ENCODE data around the gene UBXN11.

UBXN11 gene

DNA sequence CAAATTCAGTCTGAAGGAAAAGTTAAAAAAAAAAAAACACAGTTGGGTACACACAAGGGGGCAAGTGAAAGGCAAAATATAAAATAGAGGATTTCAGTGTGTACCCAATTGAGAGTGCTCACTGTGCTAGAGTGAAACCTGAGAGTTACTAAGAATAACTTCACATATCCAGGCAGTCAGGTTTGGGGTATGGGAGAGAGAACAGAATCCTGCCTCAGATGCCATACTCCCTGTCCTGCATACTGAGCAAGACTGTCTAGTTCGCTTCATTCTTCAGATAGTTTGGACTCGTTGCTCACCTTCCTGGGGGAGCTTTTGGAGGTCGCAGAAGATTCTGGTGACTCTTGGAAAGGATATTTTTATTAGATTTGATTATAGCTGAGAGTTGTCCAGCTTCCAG is 52.0 kb downstream of the UBXN11 start:
- H3K9me3 ChIP-seq (ENCODE audit: control insufficient read depth, insufficient read depth, low read depth, low read length) = 0 out of 2 replicates have a peak, but pooled peaks cover 6% of the 10 kb centered on the region
- H3K36me3 ChIP-seq (ENCODE audit: control insufficient read depth, insufficient read depth, low read length) = peaks cover 73% of the 10 kb centered on the region
- H3K27ac ChIP-seq (ENCODE audit: low read depth, low read length) = no peak overlapping the region
- no peaks in the 10 kb centered on the region for H3K27me3 ChIP-seq (ENCODE audit: control insufficient read depth, insufficient read depth, low read length)
- no peak overlapping the region for H3K4me3 ChIP-seq (ENCODE audit: low read depth, low read length)
- no peak overlapping the region for H3K9ac ChIP-seq (ENCODE audit: low read length)
- H3K4me1 ChIP-seq (ENCODE audit: control insufficient read depth, insufficient read depth, low read length) = no peaks in the 10 kb centered on the region

DNA sequence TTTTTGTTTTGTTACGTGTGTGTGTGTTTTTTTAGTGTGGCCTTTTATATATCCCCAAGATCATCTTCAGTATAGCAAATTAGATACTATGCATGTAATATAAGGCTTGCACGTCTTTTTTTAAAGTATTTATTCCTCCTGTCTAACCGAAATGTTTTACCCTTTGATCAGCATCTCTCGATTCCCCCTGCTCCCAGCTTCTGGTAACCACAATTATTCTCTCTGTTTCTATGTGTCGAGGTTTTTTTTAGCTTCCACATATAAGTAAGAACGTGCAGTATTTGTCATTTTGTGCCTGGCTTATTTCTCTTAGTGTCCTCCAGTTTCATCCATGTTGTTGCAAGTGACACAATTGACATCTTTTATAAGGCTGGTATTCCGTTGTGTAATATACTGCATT is 53.7 kb downstream of the UBXN11 start:
- H3K27ac ChIP-seq (ENCODE audit: low read depth, low read length) = no peak overlapping the region
- H3K4me3 ChIP-seq (ENCODE audit: low read depth, low read length) = no peak overlapping the region
- no peaks in the 10 kb centered on the region for H3K4me1 ChIP-seq (ENCODE audit: control insufficient read depth, insufficient read depth, low read length)
- 0 out of 2 replicates have a peak, but pooled peaks cover 6% of the 10 kb centered on the region for H3K9me3 ChIP-seq (ENCODE audit: control insufficient read depth, insufficient read depth, low read depth, low read length)
- no peaks in the 10 kb centered on the region for H3K27me3 ChIP-seq (ENCODE audit: control insufficient read depth, insufficient read depth, low read length)
- peaks cover 65% of the 10 kb centered on the region for H3K36me3 ChIP-seq (ENCODE audit: control insufficient read depth, insufficient read depth, low read length)
- no peak overlapping the region for H3K9ac ChIP-seq (ENCODE audit: low read length)

DNA sequence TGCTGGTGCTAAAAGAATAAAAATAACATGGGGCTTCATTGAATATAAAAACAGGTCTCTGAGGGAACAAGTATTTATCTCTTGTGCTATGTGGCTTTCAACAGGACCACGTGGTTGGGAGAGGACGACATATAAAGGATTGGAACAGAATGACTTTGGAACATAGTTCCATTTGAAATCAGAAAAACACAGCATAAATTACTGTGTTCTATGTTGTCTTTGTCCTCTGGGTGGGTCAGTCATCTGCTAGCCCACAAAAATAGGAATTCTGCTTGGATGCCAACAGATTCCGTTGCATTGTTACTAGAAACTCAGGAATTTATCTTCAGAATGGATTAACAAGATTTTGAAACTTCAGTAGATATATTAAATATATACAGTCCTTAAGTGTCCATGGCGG is 66.5 kb downstream of the UBXN11 start:
- Histone ChIP-seq H3K9me3 (ENCODE audit: control insufficient read depth, insufficient read depth, low read depth, low read length) (no peaks in the 10 kb centered on the region), H3K27me3 (ENCODE audit: control insufficient read depth, insufficient read depth, low read length) (no peaks in the 10 kb centered on the region), H3K36me3 (ENCODE audit: control insufficient read depth, insufficient read depth, low read length) (peaks cover 32% of the 10 kb centered on the region), H3K27ac (ENCODE audit: low read depth, low read length) (no peak overlapping the region), H3K4me3 (ENCODE audit: low read depth, low read length) (no peak overlapping the region), H3K9ac (ENCODE audit: low read length) (no peak overlapping the region), H3K4me1 (ENCODE audit: control insufficient read depth, insufficient read depth, low read length) (no peaks in the 10 kb centered on the region)

DNA sequence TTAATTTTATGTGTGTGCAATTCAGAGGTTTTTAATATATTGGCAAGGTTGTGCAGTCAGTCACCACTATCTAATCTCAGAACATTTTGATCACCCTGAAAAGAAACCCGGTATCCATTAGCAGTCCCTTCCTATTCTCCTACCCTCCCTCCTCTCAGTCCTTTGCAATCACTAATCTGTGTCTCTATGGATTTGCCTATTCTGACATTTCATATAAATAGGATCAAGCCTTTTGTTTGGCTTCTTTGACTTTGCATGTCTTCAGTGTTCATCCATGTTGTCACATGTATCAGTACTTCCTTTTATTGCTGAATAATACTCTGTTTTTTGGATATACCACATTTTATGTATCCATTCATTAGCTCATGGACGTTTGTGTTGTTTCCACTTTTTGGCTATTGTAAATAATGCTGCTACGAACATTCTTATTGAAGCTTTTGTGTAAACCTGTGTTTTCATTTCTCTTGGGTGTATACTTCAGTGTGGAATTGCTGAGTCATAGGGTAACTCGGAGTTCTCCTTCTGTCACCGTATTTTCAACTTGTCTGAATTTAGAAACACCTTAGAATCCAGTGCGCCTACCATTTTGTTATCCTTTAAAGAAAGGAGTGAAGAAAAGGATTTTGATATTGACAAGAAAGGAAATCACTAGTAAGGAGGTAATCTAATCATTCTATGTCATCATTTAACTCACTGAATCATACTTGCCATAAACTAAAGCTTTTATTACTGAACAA is 69.0 kb downstream of the UBXN11 start:
- H3K4me1 ChIP-seq (ENCODE audit: control insufficient read depth, insufficient read depth, low read length) = peaks cover 4% of the 10 kb centered on the region
- no peak overlapping the region for H3K4me3 ChIP-seq (ENCODE audit: low read depth, low read length)
- H3K9ac ChIP-seq (ENCODE audit: low read length) = no peak overlapping the region
- H3K27ac ChIP-seq (ENCODE audit: low read depth, low read length) = no peak overlapping the region
- H3K27me3 ChIP-seq (ENCODE audit: control insufficient read depth, insufficient read depth, low read length) = no peaks in the 10 kb centered on the region
- peaks cover 16% of the 10 kb centered on the region for H3K36me3 ChIP-seq (ENCODE audit: control insufficient read depth, insufficient read depth, low read length)
- H3K9me3 ChIP-seq (ENCODE audit: control insufficient read depth, insufficient read depth, low read depth, low read length) = no peaks in the 10 kb centered on the region

DNA sequence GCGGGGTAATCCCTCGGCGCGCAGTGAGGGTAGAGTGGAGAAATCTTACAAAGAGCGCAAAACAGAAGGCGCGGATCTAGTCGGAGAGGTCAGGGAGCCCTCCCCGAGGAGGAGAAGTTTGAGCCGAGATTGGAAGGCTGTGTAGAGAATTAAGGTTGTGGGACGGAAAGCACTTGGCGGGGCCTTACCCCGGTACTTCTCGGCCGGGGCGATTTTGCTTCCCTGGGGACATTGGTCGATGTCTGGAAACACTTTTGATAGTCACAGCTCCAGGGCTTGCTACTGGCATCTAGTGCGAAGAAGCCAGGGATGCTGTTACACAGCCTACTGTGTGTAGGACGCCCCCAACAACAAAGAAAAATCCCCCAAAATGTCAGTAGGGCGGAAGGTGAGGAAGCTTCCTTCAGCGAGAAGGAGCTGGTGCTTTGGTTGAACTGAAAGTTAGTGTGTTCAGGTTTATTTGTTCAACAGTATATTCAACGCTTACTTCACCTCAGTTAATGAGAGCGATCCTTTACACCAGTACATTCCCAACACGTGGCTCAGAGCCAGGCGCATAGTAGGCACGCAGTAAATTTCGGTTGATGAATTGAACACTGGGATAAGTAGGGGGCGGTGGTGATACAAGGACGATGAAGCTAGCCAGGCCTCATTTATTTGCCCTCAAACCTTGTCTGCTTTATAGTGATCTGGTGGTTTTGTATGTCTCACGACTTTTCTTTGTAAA is 71.6 kb downstream of the UBXN11 start:
- H3K36me3 ChIP-seq (ENCODE audit: control insufficient read depth, insufficient read depth, low read length) = peaks cover 4% of the 10 kb centered on the region
- H3K9ac ChIP-seq (ENCODE audit: low read length) = peak overlapping the region; percentile 90
- peaks cover 4% of the 10 kb centered on the region for H3K4me1 ChIP-seq (ENCODE audit: control insufficient read depth, insufficient read depth, low read length)
- H3K9me3 ChIP-seq (ENCODE audit: control insufficient read depth, insufficient read depth, low read depth, low read length) = no peaks in the 10 kb centered on the region
- no peak overlapping the region for H3K27ac ChIP-seq (ENCODE audit: low read depth, low read length)
- H3K27me3 ChIP-seq (ENCODE audit: control insufficient read depth, insufficient read depth, low read length) = no peaks in the 10 kb centered on the region
- H3K4me3 ChIP-seq (ENCODE audit: low read depth, low read length) = peak overlapping the region; percentile 96

DNA sequence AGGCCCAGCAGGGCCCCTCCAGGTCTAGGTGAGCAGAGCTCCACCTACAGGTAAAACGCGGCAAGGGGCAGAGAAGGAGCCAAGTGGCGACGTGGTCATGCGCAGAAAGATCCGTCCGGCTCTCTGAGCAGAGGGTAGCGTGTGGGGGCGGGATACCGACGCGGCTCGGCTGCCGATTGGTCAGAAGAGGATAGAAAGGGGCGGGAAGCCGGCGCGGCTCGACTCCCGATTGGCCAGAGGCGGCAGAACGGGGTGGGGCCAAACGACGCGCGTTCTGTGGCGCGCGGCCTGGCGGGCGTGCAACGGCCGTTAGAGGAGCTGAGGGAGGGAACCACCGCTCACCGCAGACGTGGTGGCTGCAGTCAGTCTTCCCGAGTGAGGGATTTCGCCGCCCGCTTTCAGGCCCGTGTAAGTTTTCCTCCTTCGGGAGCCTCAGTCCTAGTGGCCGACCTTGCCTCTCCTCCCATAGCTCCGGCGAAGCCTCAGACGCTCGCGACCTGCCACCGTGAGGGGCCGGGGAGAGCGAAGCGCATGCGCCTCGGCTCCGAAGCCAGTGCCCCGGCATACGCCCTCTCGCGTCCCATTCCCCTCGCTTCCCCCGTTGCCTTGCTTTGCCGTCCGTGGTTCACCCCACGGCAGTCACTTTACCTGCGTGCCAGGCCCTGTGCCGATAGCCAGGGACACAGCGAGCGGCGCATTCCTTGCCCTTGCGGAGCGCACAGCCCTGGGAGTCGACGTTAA is 72.4 kb downstream of the UBXN11 start, which contains the start of gene CEP85:
TSS of gene CEP85 (plus strand) at position 298 of the 741 bp plus-strand sequence. CDS start 5,584 bp downstream, outside the sequence.
- no peaks in the 10 kb centered on the region; the same call in 1 of the 2 replicates for H3K36me3 ChIP-seq (ENCODE audit: control insufficient read depth, insufficient read depth, low read length)
- no peaks in the 10 kb centered on the region for H3K9me3 ChIP-seq (ENCODE audit: control insufficient read depth, insufficient read depth, low read depth, low read length)
- peak within 1 kb of the TSS; percentile 90 for H3K9ac ChIP-seq (ENCODE audit: low read length)
- H3K4me1 ChIP-seq (ENCODE audit: control insufficient read depth, insufficient read depth, low read length) = peaks cover 4% of the 10 kb centered on the region
- peak within 1 kb of the TSS; percentile 96 for H3K4me3 ChIP-seq (ENCODE audit: low read depth, low read length)
- H3K27ac ChIP-seq (ENCODE audit: low read depth, low read length) = no peak within 1 kb of the TSS
- H3K27me3 ChIP-seq (ENCODE audit: control insufficient read depth, insufficient read depth, low read length) = no peaks in the 10 kb centered on the region
